Activated naive CD4-positive, alpha-beta T cell treated with anti-CD3 and anti-CD28 coated beads for 36 hours (primary cell): ENCODE measurements around the gene GAN. TPM values are rescaled to one million over a fixed set of nuclear protein-coding genes. Genes with fewer than 3 reads are reported as not detected.
A peak's percentile ranks its signal among the peaks of the same experiment; 100 is the strongest.

Experiments
- CTCF ChIA-PET: fragments of 350-600 bp; sonication (Branson Sonifier 250); formaldehyde crosslinking; loops from one replicate; lab custom pipeline; 2021; ENCODE audit warnings: antibody characterized with exemption; lab: Charles Lee
- DNase-seq: peaks from one replicate; pipeline ENCODE4 v3.0.0-alpha.2; 2020
- H3K27ac Mint-ChIP-seq: one replicate; pipeline ENCODE4 v1.8.0; 2021; ENCODE audit warnings: mild to moderate bottlenecking, mixed read lengths
- H3K27me3 Mint-ChIP-seq: one replicate; pipeline ENCODE4 v1.8.0; 2021; ENCODE audit warnings: low read depth, mixed read lengths
- H3K36me3 Mint-ChIP-seq: one replicate; pipeline ENCODE4 v1.8.0; 2021; ENCODE audit warnings: low read depth, mixed read lengths
- H3K4me1 Mint-ChIP-seq: one replicate; pipeline ENCODE4 v1.8.0; 2021; ENCODE audit warnings: low read depth, mixed read lengths
- H3K4me3 Mint-ChIP-seq: one replicate; pipeline ENCODE4 v1.8.0; 2021; ENCODE audit warnings: mild to moderate bottlenecking, moderate library complexity, mixed read lengths
- H3K9me3 Mint-ChIP-seq: one replicate; pipeline ENCODE4 v1.8.0; 2021; ENCODE audit warnings: mixed read lengths
- intact Hi-C: fragments of 100-400 bp; cut with micrococcal nuclease; formaldehyde crosslinking; loops from one replicate; pipeline ENCODE4 v1.15.1; 2023
- total RNA-seq, 2 experiments: library from RNA; stranded (reverse); gene quantifications; one replicate each; pipeline ENCODE4 v1.2.3, GENCODE V29; 2021

The GAN gene
- total RNA-seq, result 10 to 100 TPM; 10.6 to 11.3 TPM

- CTCF ChIA-PET, result interaction anchor here (0.5 to 1.5 kb wide), 3 partner anchors 12 to 1362 kb away, joined by 3 to 5 read pairs (median 4); no protein-coding TSS in a partner anchor
- H3K27me3 Mint-ChIP-seq, result no peaks in the 10 kb centered on the region
- no peaks in the 10 kb centered on the region for H3K9me3 Mint-ChIP-seq
- H3K27ac Mint-ChIP-seq, result peak within 1 kb of the TSS; percentile 83
- H3K36me3 Mint-ChIP-seq, result peaks cover 2% of the 10 kb centered on the region
- peaks cover 65% of the 10 kb centered on the region for H3K4me1 Mint-ChIP-seq
- intact Hi-C loops, result loop anchor here (1.0 to 10.0 kb wide), 14 partner anchors 21 to 1338 kb away; partner anchors contain the start of genes C16orf46, CDYL2, CENPN and DYNLRB2
- peak; percentile 97 for DNase-seq
- peak within 1 kb of the TSS; percentile 97 for H3K4me3 Mint-ChIP-seq
These were observed at the start of gene GAN for GRCh38 chr16:81314603-81315270. Gene GAN (plus strand): TSS chr16:81314962. CDS start chr16:81315114, 152 bp downstream.

- H3K27me3 Mint-ChIP-seq, result no peaks in the 10 kb centered on the region
- H3K27ac Mint-ChIP-seq, result no peak overlapping the region
- CTCF ChIA-PET, result no interaction called here
- no peaks in the 10 kb centered on the region for H3K36me3 Mint-ChIP-seq
- no peaks in the 10 kb centered on the region for H3K4me1 Mint-ChIP-seq
- no peaks in the 10 kb centered on the region for H3K9me3 Mint-ChIP-seq
- H3K4me3 Mint-ChIP-seq, result no peak overlapping the region
- intact Hi-C loops, result no loop called here
- DNase-seq, result no peak
These were observed 49.7 kb upstream of the GAN start for GRCh38 chr16:81265052-81265451.

- no peak overlapping the region for H3K27ac Mint-ChIP-seq
- CTCF ChIA-PET, result no interaction called here
- H3K27me3 Mint-ChIP-seq, result no peaks in the 10 kb centered on the region
- no peak for DNase-seq
- no peaks in the 10 kb centered on the region for H3K36me3 Mint-ChIP-seq
- no peak overlapping the region for H3K4me3 Mint-ChIP-seq
- H3K9me3 Mint-ChIP-seq, result no peaks in the 10 kb centered on the region
- H3K4me1 Mint-ChIP-seq, result no peaks in the 10 kb centered on the region
- intact Hi-C loops, result no loop called here
These were observed 48.9 kb upstream of the GAN start for GRCh38 chr16:81265658-81266451.

- Mint-ChIP-seq H3K4me1 (no peaks in the 10 kb centered on the region), H3K9me3 (no peaks in the 10 kb centered on the region), H3K27ac (no peak overlapping the region), H3K36me3 (no peaks in the 10 kb centered on the region), H3K27me3 (peaks cover 2% of the 10 kb centered on the region), H3K4me3 (no peak overlapping the region)
- no peak for DNase-seq
- intact Hi-C loops, result no loop called here
- CTCF ChIA-PET, result interaction anchor here (0.5 kb wide), 1 partner anchor 164 kb away, joined by 3 read pairs; no protein-coding TSS in a partner anchor
These were observed 48.1 kb upstream of the GAN start for GRCh38 chr16:81266680-81267095.

GRCh38 chr16:81268509-81268908, 46.3 kb upstream of the GAN start:
- intact Hi-C loops, result no loop called here
- no peaks in the 10 kb centered on the region for H3K9me3 Mint-ChIP-seq
- H3K36me3 Mint-ChIP-seq, result no peaks in the 10 kb centered on the region
- peaks cover 2% of the 10 kb centered on the region for H3K27me3 Mint-ChIP-seq
- no peak overlapping the region for H3K27ac Mint-ChIP-seq
- no peaks in the 10 kb centered on the region for H3K4me1 Mint-ChIP-seq
- CTCF ChIA-PET, result interaction anchor here (0.6 kb wide), 1 partner anchor 267 kb away, joined by 5 read pairs; no protein-coding TSS in a partner anchor
- no peak overlapping the region for H3K4me3 Mint-ChIP-seq
- DNase-seq, result no peak

GRCh38 chr16:81273223-81273950, 41.4 kb upstream of the GAN start:
- Mint-ChIP-seq H3K4me1 (no peaks in the 10 kb centered on the region), H3K27ac (no peak overlapping the region), H3K4me3 (no peak overlapping the region), H3K27me3 (peaks cover 2% of the 10 kb centered on the region), H3K36me3 (no peaks in the 10 kb centered on the region), H3K9me3 (no peaks in the 10 kb centered on the region)
- no peak for DNase-seq
- CTCF ChIA-PET, result no interaction called here
- intact Hi-C loops, result no loop called here

GRCh38 chr16:81275064-81275532, 39.7 kb upstream of the GAN start:
- intact Hi-C loops, result no loop called here
- CTCF ChIA-PET, result interaction anchor here (0.8 kb wide), 1 partner anchor 12 kb away, joined by 3 read pairs; no protein-coding TSS in a partner anchor
- Mint-ChIP-seq H3K4me1 (no peaks in the 10 kb centered on the region), H3K36me3 (no peaks in the 10 kb centered on the region), H3K27me3 (peaks cover 2% of the 10 kb centered on the region), H3K27ac (no peak overlapping the region), H3K4me3 (no peak overlapping the region), H3K9me3 (no peaks in the 10 kb centered on the region)
- DNase-seq, result no peak

- DNase-seq, result no peak
- H3K4me3 Mint-ChIP-seq, result no peak overlapping the region
- H3K27ac Mint-ChIP-seq, result no peak overlapping the region
- CTCF ChIA-PET, result interaction anchor here (0.6 kb wide), 1 partner anchor 91 kb away, joined by 3 read pairs; no protein-coding TSS in a partner anchor
- intact Hi-C loops, result no loop called here
- no peaks in the 10 kb centered on the region for H3K4me1 Mint-ChIP-seq
- peaks cover 2% of the 10 kb centered on the region for H3K27me3 Mint-ChIP-seq
- no peaks in the 10 kb centered on the region for H3K9me3 Mint-ChIP-seq
- H3K36me3 Mint-ChIP-seq, result no peaks in the 10 kb centered on the region
These were observed 39.0 kb upstream of the GAN start for GRCh38 chr16:81275795-81276194.

- H3K9me3 Mint-ChIP-seq, result no peaks in the 10 kb centered on the region
These were observed 38.4 kb upstream of the GAN start for GRCh38 chr16:81276323-81276722.

GRCh38 chr16:81277541-81278080, 37.2 kb upstream of the GAN start:
- no peak for DNase-seq
- CTCF ChIA-PET, result no interaction called here
- Mint-ChIP-seq H3K36me3 (no peaks in the 10 kb centered on the region), H3K9me3 (no peaks in the 10 kb centered on the region), H3K27me3 (no peaks in the 10 kb centered on the region), H3K4me3 (no peak overlapping the region), H3K4me1 (no peaks in the 10 kb centered on the region), H3K27ac (no peak overlapping the region)
- intact Hi-C loops, result no loop called here

More at GRCh38 chr16:81276323-81276722, 38.4 kb upstream of the GAN start:
- no peak for DNase-seq
- Mint-ChIP-seq H3K27me3 (peaks cover 2% of the 10 kb centered on the region), H3K36me3 (no peaks in the 10 kb centered on the region), H3K4me1 (no peaks in the 10 kb centered on the region), H3K4me3 (no peak overlapping the region), H3K27ac (no peak overlapping the region)
- CTCF ChIA-PET, result interaction anchor here (0.6 kb wide), 1 partner anchor 91 kb away, joined by 3 read pairs; no protein-coding TSS in a partner anchor
- intact Hi-C loops, result no loop called here

- Mint-ChIP-seq H3K27ac (no peak overlapping the region), H3K4me1 (no peaks in the 10 kb centered on the region), H3K9me3 (no peaks in the 10 kb centered on the region), H3K4me3 (no peak overlapping the region), H3K36me3 (no peaks in the 10 kb centered on the region), H3K27me3 (no peaks in the 10 kb centered on the region)
- intact Hi-C loops, result no loop called here
- CTCF ChIA-PET, result no interaction called here
- no peak for DNase-seq
These were observed 36.2 kb upstream of the GAN start for GRCh38 chr16:81278526-81278925.
